Ovary (tissue), 9 donors: ENCODE results near the gene STH. TPM values are rescaled to one million over a fixed set of nuclear protein-coding genes. Genes with fewer than 3 reads are reported as not detected.

Experiments
- DNase-seq, 5 donors: peaks; one replicate each; pipeline ENCODE4 v3.0.0-alpha.2; 2019 to 2020
- H3K27ac ChIP-seq, 2 donors: fragments of 200-600 bp; one replicate each; pipeline versions ENCODE4 v1.5.1 to v1.8.0; 2019 to 2022
- H3K27me3 ChIP-seq: fragments of 200-600 bp; one replicate; pipeline ENCODE4 v1.8.0; 2022
- H3K36me3 ChIP-seq: fragments of 200-600 bp; sonication (generic); one replicate; pipeline ENCODE4 v1.5.1; 2019
- H3K4me1 ChIP-seq: one replicate; pipeline ENCODE4 v1.8.1; 2013; ENCODE audit warnings: mild to moderate bottlenecking, moderate library complexity; ENCODE audit not compliant: insufficient read depth
- H3K4me3 ChIP-seq: fragments of 200-600 bp; sonication (generic); one replicate; pipeline ENCODE4 v1.5.1; 2017
- H3K9me3 ChIP-seq, 2 donors: fragments of 200-600 bp in 1 of 2; sonication (generic) in 1 of 2; one replicate each; pipeline versions ENCODE4 v1.5.1 to v1.8.1; 2013 to 2019; ENCODE audit warnings: mild to moderate bottlenecking in 1 of 2, moderate library complexity in 1 of 2
- EP300 ChIP-seq: sonication (generic); formaldehyde crosslinking; IDR thresholded peaks from one replicate; pipeline ENCODE4 v1.6.1; 2017; ENCODE audit warnings: antibody characterized with exemption
- POLR2A ChIP-seq: fragments of 450-650 bp; IDR thresholded peaks from one replicate; pipeline ENCODE4 v1.6.1; 2017; ENCODE audit warnings: antibody characterized with exemption, mild to moderate bottlenecking, moderate library complexity
- WGBS, 3 donors: extraction: QIAGEN DNeasy Blood & Tissue Kit in 1 of 3; methylation state at CpG; one replicate each; pipeline versions ENCODE4 v1.1.5 to v1.1.7; 2013 to 2017; 5-methylcytosine and 5-hydroxymethylcytosine counted together
- intact Hi-C, 4 donors: fragments of 100-400 bp; cut with DNase I; formaldehyde crosslinking; loops; one replicate each; pipeline versions ENCODE4 v1.11.0 to v1.15.1; 2022 to 2023
- polyA plus RNA-seq, 2 donors: library from polyadenylated mRNA; stranded (reverse); fragments of 200-250 nt in 1 of 2; fragments of 350-450 nt in 1 of 2; fragmentation: Illumina TruSeq in 1 of 2; extraction: RNeasy Lipid Tissue Mini Kit (QIAGEN cat#74804) in 1 of 2; gene quantifications; one replicate each; pipeline ENCODE4 v1.2.3, GENCODE V29; 2013 to 2014
- total RNA-seq, 7 donors: library from RNA; depleted of rRNA in 2 of 7; stranded (reverse); fragments of >200 nt in 2 of 7; fragmentation: NEBNext Ultra II Directional in 3 of 7; extraction: Animal tissue kit (Norgen Biotek cat#: 25700) in 3 of 7; gene quantifications; one replicate each; pipeline versions ENCODE4 v1.1.0 to v1.2.4, GENCODE V29; 2016 to 2023
- TF ChIP-seq, protein P1 (sequence below), 3 donors: fragments of 450-650 bp in 2 of 3; fragments of 200-600 bp in 1 of 3; IDR thresholded peaks; one replicate each; pipeline versions ENCODE4 v1.5.1 to v1.8.0; 2016 to 2022; ENCODE audit warnings: antibody characterized with exemption in 3 of 3, mild to moderate bottlenecking in 1 of 3
- donor health status: DM: no; HTN: no; CAD: no; lungs with moderate emphysema.
- donor health status: DM: no; HTN: no; CAD: no.
- donor health status: Bipolar disorder and iron deficiency.
- donor health status: DM: yes; HTN: yes; CAD: no.
- donor health status: DM: no; HTN: no; CAD: no.
- donor health status: DM: yes; HTN: yes; CAD: no.

The STH gene
- total and polyA plus RNA-seq, 9 donors, result not detected

GRCh38 chr17:46039592-46040186, 40.6 kb downstream of the STH start:
- Histone ChIP-seq H3K4me3 (no peak overlapping the region), H3K9me3 (no peaks in the 10 kb centered on the region), H3K27me3 (no peaks in the 10 kb centered on the region), H3K27ac (peak overlapping the region in 1 of 2 donors; percentile 5), H3K4me1 (peaks cover 2% of the 10 kb centered on the region), H3K36me3 (no peaks in the 10 kb centered on the region)
- intact Hi-C loops, result loop anchor here in 2 of 4 donors (10.0 kb wide), 1 partner anchor 155 kb away; the partner anchor contains the start of gene KANSL1 (in 2 of the 2)
- DNase-seq, result peak in 1 of 5 donors; percentile 30
- no peak for TF ChIP-seq EP300
- TF ChIP-seq POLR2A, result no peak
- TF ChIP-seq, protein P1, sequence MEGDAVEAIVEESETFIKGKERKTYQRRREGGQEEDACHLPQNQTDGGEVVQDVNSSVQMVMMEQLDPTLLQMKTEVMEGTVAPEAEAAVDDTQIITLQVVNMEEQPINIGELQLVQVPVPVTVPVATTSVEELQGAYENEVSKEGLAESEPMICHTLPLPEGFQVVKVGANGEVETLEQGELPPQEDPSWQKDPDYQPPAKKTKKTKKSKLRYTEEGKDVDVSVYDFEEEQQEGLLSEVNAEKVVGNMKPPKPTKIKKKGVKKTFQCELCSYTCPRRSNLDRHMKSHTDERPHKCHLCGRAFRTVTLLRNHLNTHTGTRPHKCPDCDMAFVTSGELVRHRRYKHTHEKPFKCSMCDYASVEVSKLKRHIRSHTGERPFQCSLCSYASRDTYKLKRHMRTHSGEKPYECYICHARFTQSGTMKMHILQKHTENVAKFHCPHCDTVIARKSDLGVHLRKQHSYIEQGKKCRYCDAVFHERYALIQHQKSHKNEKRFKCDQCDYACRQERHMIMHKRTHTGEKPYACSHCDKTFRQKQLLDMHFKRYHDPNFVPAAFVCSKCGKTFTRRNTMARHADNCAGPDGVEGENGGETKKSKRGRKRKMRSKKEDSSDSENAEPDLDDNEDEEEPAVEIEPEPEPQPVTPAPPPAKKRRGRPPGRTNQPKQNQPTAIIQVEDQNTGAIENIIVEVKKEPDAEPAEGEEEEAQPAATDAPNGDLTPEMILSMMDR (IDR thresholded peaks at IDR 0.05), result no peak
- WGBS, 3 donors, result 64% methylated on average over 5 of the region's 5 CpGs

DNA sequence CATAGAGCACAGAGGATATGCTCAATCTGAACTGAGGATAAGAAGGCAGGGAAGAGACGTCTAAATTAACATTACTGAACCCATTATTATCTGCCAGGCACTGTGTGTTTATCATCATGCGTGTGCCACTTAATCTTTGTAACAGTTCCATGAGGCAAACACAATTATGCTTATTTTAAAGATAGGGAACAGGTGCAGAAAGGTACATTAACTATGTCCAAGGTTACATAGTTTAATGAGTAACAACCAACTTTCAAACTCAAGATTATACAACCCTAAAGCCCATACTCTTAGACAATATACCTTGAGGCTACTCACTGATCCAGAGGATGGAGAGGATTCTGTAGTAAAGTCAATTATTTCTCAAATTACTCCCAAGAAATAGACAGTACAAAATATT, 43.2 kb downstream of the STH start:
- 76 to 92% (median 78%) methylated on average over 2 of the region's 2 CpGs for WGBS, 3 donors
- no peak overlapping the region for H3K27ac ChIP-seq
- intact Hi-C loops, result loop anchor here in 2 of 4 donors (10.0 kb wide), 1 partner anchor 153 kb away; the partner anchor contains the start of gene KANSL1 (in 2 of the 2)
- DNase-seq, result no peak
- H3K36me3 ChIP-seq, result no peaks in the 10 kb centered on the region
- TF ChIP-seq POLR2A, result no peak
- TF ChIP-seq EP300, result no peak
- peaks cover 4% of the 10 kb centered on the region for H3K4me1 ChIP-seq
- no peaks in the 10 kb centered on the region for H3K27me3 ChIP-seq
- no peak overlapping the region for H3K4me3 ChIP-seq
- no peaks in the 10 kb centered on the region for H3K9me3 ChIP-seq

DNA sequence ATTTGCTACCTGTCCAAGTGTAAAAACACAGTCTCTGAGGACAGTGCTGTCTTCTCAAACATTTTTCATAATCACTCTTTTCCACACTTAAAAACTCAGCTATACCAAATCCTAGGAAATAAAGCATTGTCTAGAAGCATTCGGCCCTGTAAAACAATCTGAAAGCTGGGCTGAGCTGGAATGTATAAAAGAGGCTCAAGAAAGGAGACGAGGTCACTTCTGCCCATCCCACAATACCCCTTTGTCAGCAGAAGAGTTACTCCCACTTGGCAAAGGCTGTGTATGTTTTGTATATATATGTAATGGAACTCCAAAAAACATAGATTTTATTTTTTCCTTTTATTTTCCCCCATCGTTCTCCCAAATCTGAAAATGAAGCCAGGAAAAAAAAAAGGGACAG, 43.9 kb downstream of the STH start:
- Histone ChIP-seq H3K9me3 (no peaks in the 10 kb centered on the region), H3K27ac (no peak overlapping the region), H3K4me1 (peaks cover 4% of the 10 kb centered on the region), H3K27me3 (no peaks in the 10 kb centered on the region), H3K36me3 (no peaks in the 10 kb centered on the region), H3K4me3 (no peak overlapping the region)
- TF ChIP-seq POLR2A (no peak), EP300 (no peak)
- TF ChIP-seq, protein P1 (IDR thresholded peaks at IDR 0.05), result no peak
- no peak for DNase-seq
- WGBS, 3 donors, result 65 to 75% (median 71%) methylated on average over 3 of the region's 3 CpGs
- intact Hi-C loops, result loop anchor here in 3 of 4 donors (1.0 to 10.0 kb wide), 2 partner anchors 152 to 170 kb away; partner anchors contain the start of gene KANSL1 (in 2 of the 3)

GRCh38 chr17:46043606-46044005, 44.6 kb downstream of the STH start:
- no peak for DNase-seq
- H3K27me3 ChIP-seq, result no peaks in the 10 kb centered on the region
- H3K4me3 ChIP-seq, result no peak overlapping the region
- no peaks in the 10 kb centered on the region for H3K9me3 ChIP-seq
- peaks cover 4% of the 10 kb centered on the region for H3K4me1 ChIP-seq
- 87 to 93% (median 92%) methylated on average over 3 of the region's 3 CpGs for WGBS, 3 donors
- H3K27ac ChIP-seq, result peak overlapping the region in 1 of 2 donors; percentile 29
- TF ChIP-seq EP300 (no peak), POLR2A (no peak)
- TF ChIP-seq, protein P1 (IDR thresholded peaks at IDR 0.05), result no peak
- no peaks in the 10 kb centered on the region for H3K36me3 ChIP-seq
- intact Hi-C loops, result loop anchor here in 3 of 4 donors (1.0 to 10.0 kb wide), 3 partner anchors 149 to 170 kb away; partner anchors contain the start of gene KANSL1 (in 3 of the 3)
